ENCODE data around the gene UBE2O. TPM values are rescaled to one million over a fixed set of nuclear protein-coding genes. Genes with fewer than 3 reads are reported as not detected.

Gene UBE2O
- total RNA-seq, 1 experiment from 2014 or later = 52.6 TPM

- WGBS (ENCODE audit: extremely low coverage, insufficient read length, low lambda C conversion rate) = no CpG with 5 or more reads among the region's 11 CpGs
- DNase-seq = no peak
- peaks cover 12% of the 10 kb centered on the region for H3K27me3 Mint-ChIP-seq (ENCODE audit: low read depth)
- no peaks in the 10 kb centered on the region for H3K79me1 ChIP-seq (ENCODE audit: insufficient read depth, low read depth, low read length, poor library complexity, severe bottlenecking)
- H2BK20ac ChIP-seq (ENCODE audit: low read depth, low read length, poor library complexity, severe bottlenecking) = no peak overlapping the region
- no peak overlapping the region; the same call in 1 of the 2 replicates for H3K4ac ChIP-seq (ENCODE audit: low read depth, low read length)
- H3K9ac ChIP-seq (ENCODE audit: extremely low read depth, insufficient read length, low read length) = no peak overlapping the region
- H3K23ac ChIP-seq (ENCODE audit: insufficient read length, low read depth, low read length) = no peak overlapping the region
- 0 out of 2 replicates have a peak overlapping the region, but pooled peaks have one; percentile 56 for H3K14ac ChIP-seq (ENCODE audit: insufficient read depth, low read length)
- peak overlapping the region; percentile 10 for H2BK12ac ChIP-seq (ENCODE audit: insufficient read length, low read depth, low read length)
- no peak overlapping the region for H2BK5ac ChIP-seq (ENCODE audit: insufficient read length, low read length)
- no peak overlapping the region for H4K5ac ChIP-seq (ENCODE audit: insufficient read length, low read depth, low read length)
- peak overlapping the region; percentile 47 to 75 for H3K4me3 Mint-ChIP-seq
- peaks cover 3% of the 10 kb centered on the region; the same call in 1 of the 2 replicates for H3K4me1 ChIP-seq (ENCODE audit: insufficient read depth, low read length)
- H3T11ph ChIP-seq (ENCODE audit: low read length) = no peak overlapping the region
- no peaks in the 10 kb centered on the region; a peak in 1 of 5 replicates for H3K9me3 Mint-ChIP-seq
- H3K56ac ChIP-seq (ENCODE audit: insufficient read length, low read depth, low read length) = no peak overlapping the region
- H3K27me3 ChIP-seq (ENCODE audit: insufficient read depth, low read length) = no peaks in the 10 kb centered on the region
- H4K20me1 ChIP-seq (ENCODE audit: control insufficient read depth, insufficient read depth, insufficient read length) = no peaks in the 10 kb centered on the region
- no peaks in the 10 kb centered on the region; a peak in 2 of 7 replicates for H3K36me3 Mint-ChIP-seq (ENCODE audit: insufficient read depth in 1 of 3, low read depth in 3 of 3)
- no peak overlapping the region for H2AK5ac ChIP-seq (ENCODE audit: insufficient read length, low read length)
- no peak overlapping the region for H3K27ac ChIP-seq (ENCODE audit: insufficient read length, low read depth, low read length)
- no peak overlapping the region for H4K91ac ChIP-seq (ENCODE audit: insufficient read length, low read depth, low read length)
- H2BK15ac ChIP-seq (ENCODE audit: low read depth, low read length) = peak overlapping the region; percentile 73; the same call in 1 of the 2 replicates
- no peak for TF ChIP-seq CTCF (conservative IDR thresholded peaks at IDR 0.05)
- peak overlapping the region; percentile 55 for H3K4me2 ChIP-seq (ENCODE audit: insufficient read depth, insufficient read length, low read length)
- no peaks in the 10 kb centered on the region for H3K9me3 ChIP-seq (ENCODE audit: control insufficient read depth, low read depth, low read length)
- H3K27ac Mint-ChIP-seq = peak overlapping the region; percentile 1 to 82 (median 41); a peak in 5 of 7 replicates
- H4K8ac ChIP-seq (replicated peaks; ENCODE audit: insufficient read length, low read depth, low read length) = no peak overlapping the region
- peaks cover 9% of the 10 kb centered on the region for H3K23me2 ChIP-seq (ENCODE audit: insufficient read length, low read depth, low read length, poor library complexity, severe bottlenecking)
- peak overlapping the region; percentile 16 for H2AFZ ChIP-seq (ENCODE audit: low read length)
- H3K79me2 ChIP-seq (ENCODE audit: insufficient read depth, low read length) = no peaks in the 10 kb centered on the region
- H3K4me1 Mint-ChIP-seq = peaks cover 50 to 63% of the 10 kb centered on the region in 2 experiments
- peak overlapping the region; percentile 70 for H3K18ac ChIP-seq (ENCODE audit: insufficient read length, low read depth, low read length)
- H2BK120ac ChIP-seq (ENCODE audit: low read depth, low read length, poor library complexity, severe bottlenecking) = no peak overlapping the region
These were observed 48.9 kb upstream of the UBE2O start for GRCh38 chr17:76501827-76502307.
